ENCODE data around the gene ABHD14A.

- TF ChIP-seq, protein P1, sequence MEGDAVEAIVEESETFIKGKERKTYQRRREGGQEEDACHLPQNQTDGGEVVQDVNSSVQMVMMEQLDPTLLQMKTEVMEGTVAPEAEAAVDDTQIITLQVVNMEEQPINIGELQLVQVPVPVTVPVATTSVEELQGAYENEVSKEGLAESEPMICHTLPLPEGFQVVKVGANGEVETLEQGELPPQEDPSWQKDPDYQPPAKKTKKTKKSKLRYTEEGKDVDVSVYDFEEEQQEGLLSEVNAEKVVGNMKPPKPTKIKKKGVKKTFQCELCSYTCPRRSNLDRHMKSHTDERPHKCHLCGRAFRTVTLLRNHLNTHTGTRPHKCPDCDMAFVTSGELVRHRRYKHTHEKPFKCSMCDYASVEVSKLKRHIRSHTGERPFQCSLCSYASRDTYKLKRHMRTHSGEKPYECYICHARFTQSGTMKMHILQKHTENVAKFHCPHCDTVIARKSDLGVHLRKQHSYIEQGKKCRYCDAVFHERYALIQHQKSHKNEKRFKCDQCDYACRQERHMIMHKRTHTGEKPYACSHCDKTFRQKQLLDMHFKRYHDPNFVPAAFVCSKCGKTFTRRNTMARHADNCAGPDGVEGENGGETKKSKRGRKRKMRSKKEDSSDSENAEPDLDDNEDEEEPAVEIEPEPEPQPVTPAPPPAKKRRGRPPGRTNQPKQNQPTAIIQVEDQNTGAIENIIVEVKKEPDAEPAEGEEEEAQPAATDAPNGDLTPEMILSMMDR (optimal IDR thresholded peaks at IDR 0.05 in 1 of 3, IDR thresholded peaks at IDR 0.05 in 1 of 3, conservative IDR thresholded peaks at IDR 0.05 in 1 of 3; ENCODE audit: extremely low read depth in 1 of 3, insufficient read depth in 2 of 3, low read length in 3 of 3) = no peak
- TF ChIP-seq EZH2 (IDR thresholded peaks at IDR 0.05; ENCODE audit: low read length) = no peak
These were observed 43.6 kb downstream of the ABHD14A start for GRCh38 chr3:52018319-52019000.

Measured in keratinocyte (primary cell).